ENCODE measurements around the gene ENTPD2. TPM values are rescaled to one million over a fixed set of nuclear protein-coding genes. Genes with fewer than 3 reads are reported as not detected.

ENTPD2 gene
- total and polyA plus RNA-seq, 9 of the 15 experiments (the other 6 are each of a cell fraction or from before 2014, with no cell fraction given): 0.04 to 0.60 (median 0.14) TPM; not detected in 4

GRCh38 chr9:137087409-137087925 is 33.6 kb upstream of the ENTPD2 start (continued):
- TF ChIP-seq ZBTB40 (IDR thresholded peaks at IDR 0.05): peak; percentile 59; the same call in 1 of the 2 replicates
- TF ChIP-seq ZBTB40 (CRISPR knock-in tag; IDR thresholded peaks at IDR 0.05): no peak
- TF ChIP-seq ATF4 (CRISPR knock-in tag; IDR thresholded peaks at IDR 0.05): peak; percentile 53; the same call in 1 of the 2 replicates
- peak; percentile 36 for TF ChIP-seq CHD4 (IDR thresholded peaks at IDR 0.05; ENCODE audit: insufficient read depth, insufficient replicate concordance, low read depth, low read length, poor library complexity, severe bottlenecking)
- TF ChIP-seq RBBP5 (IDR thresholded peaks at IDR 0.05; ENCODE audit: borderline replicate concordance, insufficient read depth, low read length, poor library complexity, severe bottlenecking): peak; percentile 11
- peak; percentile 71; the same call in 1 of the 2 replicates for TF ChIP-seq MYC (IDR thresholded peaks at IDR 0.05; ENCODE audit: low read depth, low read length)
- TF ChIP-seq MYC (CRISPR knock-in tag; IDR thresholded peaks at IDR 0.05; ENCODE audit: borderline replicate concordance, low read depth): no peak
- peak; percentile 25; the same call in 1 of the 2 replicates for TF ChIP-seq NR3C1 (CRISPR knock-in tag; IDR thresholded peaks at IDR 0.05)
- TF ChIP-seq AFF1 (IDR thresholded peaks at IDR 0.05; ENCODE audit: low read depth in 1 of 2, partially characterized antibody in 2 of 2): peak in 1 of 2 experiments; percentile 28
- peak; percentile 22; the same call in 1 of the 2 replicates for TF ChIP-seq GTF2E2 (tag; IDR thresholded peaks at IDR 0.05)
- peak; percentile 22; the same call in 1 of the 2 replicates for TF ChIP-seq TCF3 (CRISPR knock-in tag; IDR thresholded peaks at IDR 0.05)
- no peak for TF ChIP-seq PHF21A (IDR thresholded peaks at IDR 0.05; ENCODE audit: borderline replicate concordance, low read depth)
- 0 out of 2 replicates have a peak, but pooled peaks have one; percentile 41 for TF ChIP-seq GABPA (tag; conservative IDR thresholded peaks at IDR 0.05; ENCODE audit: low read depth)

All from K562 (cell line).